ENCODE data around the gene DOCK8. TPM values are rescaled to one million over a fixed set of nuclear protein-coding genes. Genes with fewer than 3 reads are reported as not detected.

The DOCK8 gene
- total RNA-seq, 4 donors from 2014 or later: 9.0 to 17.9 (median 13.6) TPM

- TF ChIP-seq EP300 (IDR thresholded peaks at IDR 0.05): no peak
- DNase-seq (ENCODE audit: low spot score in 2 of 2): no peak
- H3K27me3 ChIP-seq: no peaks in the 10 kb centered on the region
- no peak overlapping the region for H3K4me3 ChIP-seq
- H3K9me3 ChIP-seq: no peaks in the 10 kb centered on the region
- 85 to 93% methylated on average over 4 of the region's 4 CpGs for WGBS, 2 donors
- H3K36me3 ChIP-seq: no peaks in the 10 kb centered on the region
- no peak overlapping the region for H3K27ac ChIP-seq
- no peaks in the 10 kb centered on the region for H3K4me1 ChIP-seq
Measured at GRCh38 chr9:486156-486555, 271.5 kb downstream of the DOCK8 start.

- DNase-seq (ENCODE audit: low spot score in 2 of 2): no peak
- Histone ChIP-seq H3K4me3 (no peak overlapping the region), H3K36me3 (no peaks in the 10 kb centered on the region), H3K4me1 (no peaks in the 10 kb centered on the region), H3K27ac (no peak overlapping the region), H3K9me3 (no peaks in the 10 kb centered on the region), H3K27me3 (no peaks in the 10 kb centered on the region)
- TF ChIP-seq, protein P1, sequence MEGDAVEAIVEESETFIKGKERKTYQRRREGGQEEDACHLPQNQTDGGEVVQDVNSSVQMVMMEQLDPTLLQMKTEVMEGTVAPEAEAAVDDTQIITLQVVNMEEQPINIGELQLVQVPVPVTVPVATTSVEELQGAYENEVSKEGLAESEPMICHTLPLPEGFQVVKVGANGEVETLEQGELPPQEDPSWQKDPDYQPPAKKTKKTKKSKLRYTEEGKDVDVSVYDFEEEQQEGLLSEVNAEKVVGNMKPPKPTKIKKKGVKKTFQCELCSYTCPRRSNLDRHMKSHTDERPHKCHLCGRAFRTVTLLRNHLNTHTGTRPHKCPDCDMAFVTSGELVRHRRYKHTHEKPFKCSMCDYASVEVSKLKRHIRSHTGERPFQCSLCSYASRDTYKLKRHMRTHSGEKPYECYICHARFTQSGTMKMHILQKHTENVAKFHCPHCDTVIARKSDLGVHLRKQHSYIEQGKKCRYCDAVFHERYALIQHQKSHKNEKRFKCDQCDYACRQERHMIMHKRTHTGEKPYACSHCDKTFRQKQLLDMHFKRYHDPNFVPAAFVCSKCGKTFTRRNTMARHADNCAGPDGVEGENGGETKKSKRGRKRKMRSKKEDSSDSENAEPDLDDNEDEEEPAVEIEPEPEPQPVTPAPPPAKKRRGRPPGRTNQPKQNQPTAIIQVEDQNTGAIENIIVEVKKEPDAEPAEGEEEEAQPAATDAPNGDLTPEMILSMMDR (IDR thresholded peaks at IDR 0.05): no peak
- no peak for TF ChIP-seq POLR2A (IDR thresholded peaks at IDR 0.05)
- no peak for TF ChIP-seq EP300 (IDR thresholded peaks at IDR 0.05)
- WGBS, 2 donors: 91 to 96% methylated on average over 2 of the region's 2 CpGs
Measured at GRCh38 chr9:487429-487828, 272.8 kb downstream of the DOCK8 start.

- H3K27ac ChIP-seq: no peak overlapping the region
- H3K4me3 ChIP-seq: no peak overlapping the region
- no peaks in the 10 kb centered on the region for H3K36me3 ChIP-seq
- DNase-seq (ENCODE audit: low spot score in 2 of 2): no peak
- 83 to 85% methylated on average over 2 of the region's 2 CpGs for WGBS, 2 donors
- no peaks in the 10 kb centered on the region for H3K4me1 ChIP-seq
- TF ChIP-seq EP300 (IDR thresholded peaks at IDR 0.05) (no peak), POLR2A (IDR thresholded peaks at IDR 0.05) (no peak)
- TF ChIP-seq, protein P1 (IDR thresholded peaks at IDR 0.05): no peak
- H3K27me3 ChIP-seq: no peaks in the 10 kb centered on the region
- no peaks in the 10 kb centered on the region for H3K9me3 ChIP-seq
Measured at GRCh38 chr9:488448-488847, 273.8 kb downstream of the DOCK8 start.

- Histone ChIP-seq H3K27ac (no peak overlapping the region), H3K4me1 (no peaks in the 10 kb centered on the region), H3K9me3 (no peaks in the 10 kb centered on the region), H3K36me3 (no peaks in the 10 kb centered on the region), H3K4me3 (no peak overlapping the region), H3K27me3 (no peaks in the 10 kb centered on the region)
- TF ChIP-seq POLR2A (IDR thresholded peaks at IDR 0.05) (no peak), EP300 (IDR thresholded peaks at IDR 0.05) (no peak)
- TF ChIP-seq, protein P1 (IDR thresholded peaks at IDR 0.05): no peak
- DNase-seq (ENCODE audit: low spot score in 2 of 2): no peak
- 34 to 41% methylated on average over 7 of the region's 7 CpGs for WGBS, 2 donors
Measured at GRCh38 chr9:489198-490197, 274.8 kb downstream of the DOCK8 start.

DNA sequence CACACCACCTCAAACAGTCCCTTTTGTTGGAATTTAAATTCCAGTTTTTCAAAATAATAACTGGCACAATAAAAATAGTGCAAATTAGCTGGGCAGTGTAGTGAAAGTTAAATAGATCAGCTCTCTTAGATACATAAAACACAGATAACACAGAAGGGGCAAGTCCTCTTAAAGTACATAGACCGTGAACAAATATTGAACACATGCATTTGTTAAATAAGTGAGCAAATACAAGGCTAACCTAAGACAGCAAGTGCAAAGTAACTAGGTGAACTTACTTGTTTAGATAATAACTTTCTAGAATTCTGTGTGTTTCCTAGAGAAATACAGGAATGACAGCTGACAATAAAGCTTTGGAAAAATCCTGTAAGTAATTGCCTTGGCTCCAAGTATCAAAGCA is 280.1 kb downstream of the DOCK8 start:
- Histone ChIP-seq H3K36me3 (no peaks in the 10 kb centered on the region), H3K27ac (no peak overlapping the region), H3K27me3 (no peaks in the 10 kb centered on the region), H3K4me3 (no peak overlapping the region), H3K4me1 (no peaks in the 10 kb centered on the region), H3K9me3 (no peaks in the 10 kb centered on the region)
- TF ChIP-seq EP300 (IDR thresholded peaks at IDR 0.05) (no peak), POLR2A (IDR thresholded peaks at IDR 0.05) (no peak)
- TF ChIP-seq, protein P1 (IDR thresholded peaks at IDR 0.05): no peak
- no peak for DNase-seq (ENCODE audit: low spot score in 2 of 2)
- WGBS, 2 donors: 81 to 89% methylated on average over 1 of the region's 1 CpG
